PFSK-1 (cell line): ENCODE data around the gene CST8.

Experiments
- FOXP2 ChIP-seq: optimal IDR thresholded peaks from 2 replicates; pipeline ENCODE3; 2011; ENCODE audit warnings: borderline replicate concordance, control low read depth, inconsistent platforms; ENCODE audit not compliant: insufficient read depth; ENCODE audit errors: extremely low read length, extremely low read depth
- POLR2AphosphoS5 ChIP-seq: IDR thresholded peaks from 2 replicates; pipeline ENCODE4 v1.6.1; 2012; ENCODE audit warnings: low read depth, mild to moderate bottlenecking, control low read depth, low read length, moderate library complexity
- SIN3A ChIP-seq: IDR thresholded peaks from 2 replicates; pipeline ENCODE4 v1.6.1; 2012; ENCODE audit warnings: mild to moderate bottlenecking, low read length, moderate library complexity, borderline replicate concordance; ENCODE audit not compliant: insufficient read depth
- TAF1 ChIP-seq: IDR thresholded peaks from 2 replicates; pipeline ENCODE4 v1.6.1; 2012; ENCODE audit warnings: low read length, control low read depth, borderline replicate concordance; ENCODE audit not compliant: insufficient read depth
- TF ChIP-seq, protein P1 (sequence below), 2 experiments: IDR thresholded peaks; 2 replicates each; pipeline versions ENCODE4 v1.6.1 to v1.8.0; 2011 to 2012; ENCODE audit warnings: low read depth in 2 of 2, low read length in 2 of 2, control low read depth in 1 of 2, inconsistent platforms in 1 of 2, mild to moderate bottlenecking in 1 of 2, moderate library complexity in 1 of 2; ENCODE audit not compliant: insufficient read depth in 1 of 2

DNA sequence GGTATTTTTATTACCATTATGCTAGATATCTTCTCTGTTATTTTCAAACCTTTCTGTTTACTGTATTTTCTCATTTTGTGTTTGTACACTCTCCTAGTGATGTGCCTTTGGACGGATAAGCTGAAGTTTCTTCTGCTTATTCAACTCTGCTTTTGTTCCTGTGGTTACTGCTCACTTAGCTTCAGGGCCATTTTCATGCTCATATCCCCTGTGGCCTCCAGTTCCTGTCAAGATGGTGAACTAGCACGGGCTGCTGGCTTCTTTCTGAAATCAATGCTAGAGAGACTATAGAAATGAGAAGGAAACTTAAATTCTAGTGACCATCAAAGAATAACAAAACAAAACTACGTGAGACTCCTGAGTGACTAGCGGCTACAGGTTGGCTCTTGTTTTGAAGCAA lies 6.8 kb upstream of the CST8 start:
- TF ChIP-seq, protein P1, sequence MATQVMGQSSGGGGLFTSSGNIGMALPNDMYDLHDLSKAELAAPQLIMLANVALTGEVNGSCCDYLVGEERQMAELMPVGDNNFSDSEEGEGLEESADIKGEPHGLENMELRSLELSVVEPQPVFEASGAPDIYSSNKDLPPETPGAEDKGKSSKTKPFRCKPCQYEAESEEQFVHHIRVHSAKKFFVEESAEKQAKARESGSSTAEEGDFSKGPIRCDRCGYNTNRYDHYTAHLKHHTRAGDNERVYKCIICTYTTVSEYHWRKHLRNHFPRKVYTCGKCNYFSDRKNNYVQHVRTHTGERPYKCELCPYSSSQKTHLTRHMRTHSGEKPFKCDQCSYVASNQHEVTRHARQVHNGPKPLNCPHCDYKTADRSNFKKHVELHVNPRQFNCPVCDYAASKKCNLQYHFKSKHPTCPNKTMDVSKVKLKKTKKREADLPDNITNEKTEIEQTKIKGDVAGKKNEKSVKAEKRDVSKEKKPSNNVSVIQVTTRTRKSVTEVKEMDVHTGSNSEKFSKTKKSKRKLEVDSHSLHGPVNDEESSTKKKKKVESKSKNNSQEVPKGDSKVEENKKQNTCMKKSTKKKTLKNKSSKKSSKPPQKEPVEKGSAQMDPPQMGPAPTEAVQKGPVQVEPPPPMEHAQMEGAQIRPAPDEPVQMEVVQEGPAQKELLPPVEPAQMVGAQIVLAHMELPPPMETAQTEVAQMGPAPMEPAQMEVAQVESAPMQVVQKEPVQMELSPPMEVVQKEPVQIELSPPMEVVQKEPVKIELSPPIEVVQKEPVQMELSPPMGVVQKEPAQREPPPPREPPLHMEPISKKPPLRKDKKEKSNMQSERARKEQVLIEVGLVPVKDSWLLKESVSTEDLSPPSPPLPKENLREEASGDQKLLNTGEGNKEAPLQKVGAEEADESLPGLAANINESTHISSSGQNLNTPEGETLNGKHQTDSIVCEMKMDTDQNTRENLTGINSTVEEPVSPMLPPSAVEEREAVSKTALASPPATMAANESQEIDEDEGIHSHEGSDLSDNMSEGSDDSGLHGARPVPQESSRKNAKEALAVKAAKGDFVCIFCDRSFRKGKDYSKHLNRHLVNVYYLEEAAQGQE (IDR thresholded peaks at IDR 0.05; ENCODE audit: insufficient read depth in 1 of 2, low read depth in 2 of 2, low read length in 2 of 2), result no peak
- TF ChIP-seq POLR2AphosphoS5 (no peak), SIN3A (no peak), FOXP2 (no peak), TAF1 (no peak)
